K562 (cell line): ENCODE results near the gene MFAP5. TPM values are rescaled to one million over a fixed set of nuclear protein-coding genes. Genes with fewer than 3 reads are reported as not detected.

Experiments used
- GATAD2A ChIP-seq: fragments of 450-650 bp; IDR thresholded peaks from 2 replicates; pipeline ENCODE4 v1.6.1; 2017
- GTF2A2 ChIP-seq: IDR thresholded peaks from 2 replicates; pipeline ENCODE4 v1.6.1; 2016; ENCODE audit warnings: mild to moderate bottlenecking, missing genetic modification characterization, missing compliant biosample characterization
- KLF10 ChIP-seq: fragments of 250-450 bp; sonication (Bioruptor Pico); IDR thresholded peaks from 2 replicates; pipeline ENCODE4 v1.6.1; 2021; ENCODE audit warnings: matching md5 sums
- KLF16 ChIP-seq: IDR thresholded peaks from 2 replicates; pipeline ENCODE4 v1.6.1; 2016; ENCODE audit warnings: antibody characterized with exemption
- REST ChIP-seq, 2 experiments: fragments of 450-650 bp; formaldehyde crosslinking in 1 of 2; IDR thresholded peaks; 2 replicates each; pipeline versions ENCODE4 v1.4.0 to v1.6.1; 2014 to 2020; ENCODE audit warnings: mild to moderate bottlenecking in 2 of 2, borderline replicate concordance in 1 of 2, low read depth in 1 of 2
- SFPQ ChIP-seq: fragments of 200-400 bp; formaldehyde crosslinking; IDR thresholded peaks from 2 replicates; pipeline ENCODE4 v1.6.1; 2017; ENCODE audit warnings: mild to moderate bottlenecking, low read depth, low read length, moderate library complexity
- SMARCA5 ChIP-seq: fragments of 450-650 bp; IDR thresholded peaks from 2 replicates; pipeline ENCODE4 v1.6.1; 2016
- TOE1 ChIP-seq, 2 experiments: fragments of 450-650 bp in 1 of 2; sonication (generic) in 1 of 2; formaldehyde crosslinking in 1 of 2; IDR thresholded peaks; 2 replicates each; pipeline versions ENCODE4 v1.7.1 to v1.8.0; 2016 to 2022; ENCODE audit warnings: borderline replicate concordance in 2 of 2, mild to moderate bottlenecking in 2 of 2, antibody characterized with exemption in 1 of 2, inconsistent platforms in 1 of 2, low read depth in 1 of 2, missing genetic modification reagents in 1 of 2, moderate library complexity in 1 of 2
- UBTF ChIP-seq, 2 experiments: IDR thresholded peaks; 2 replicates each; pipeline ENCODE4 v1.6.1; 2012; ENCODE audit warnings: improper control_type of control experiment in 2 of 2, low read depth in 2 of 2, low read length in 2 of 2, borderline replicate concordance in 1 of 2
- ZNF184 ChIP-seq: sonication (generic); formaldehyde crosslinking; IDR thresholded peaks from 2 replicates; pipeline ENCODE4 v1.5.0; 2020; ENCODE audit warnings: missing genetic modification reagents
- ZNF232 ChIP-seq: sonication (generic); formaldehyde crosslinking; IDR thresholded peaks from 2 replicates; pipeline ENCODE4 v1.8.0; 2022; ENCODE audit warnings: mild to moderate bottlenecking, missing genetic modification reagents
- polyA plus RNA-seq, 8 experiments: library from polyadenylated mRNA; depleted of rRNA in 4 of 8; stranded (reverse) in 5 of 8; unstranded in 3 of 8; fragments of >200 nt; fragmentation: Nextera tagmentation in 2 of 8; fragmentation: Illumina TruSeq in 1 of 8; extraction: Ambion mirVana in 2 of 8; extraction: Trizol in 1 of 8; gene quantifications; 2 replicates each; pipeline versions ENCODE4 v1.2.1 to v1.2.3, GENCODE V29; 2011 to 2014; ENCODE audit warnings: inconsistent platforms in 1 of 8, missing spikeins in 1 of 8
- total RNA-seq, 7 experiments: library from RNA; depleted of rRNA in 6 of 7; stranded (reverse); fragments of >200 nt in 6 of 7; fragmentation: Illumina TruSeq in 2 of 7; extraction: Trizol in 2 of 7; gene quantifications; 2 replicates each; pipeline versions ENCODE4 v1.2.1 to v1.2.3, GENCODE V29; 2011 to 2021; ENCODE audit warnings: low replicate concordance in 1 of 7

MFAP5 gene
- total and polyA plus RNA-seq, 9 of the 15 experiments (the other 6 are each of a cell fraction or from before 2014, with no cell fraction given) = not detected

- TF ChIP-seq SFPQ (no peak), REST (IDR thresholded peaks at IDR 0.05; ENCODE audit: borderline replicate concordance) (peak; percentile 98), REST (CRISPR knock-in tag; IDR thresholded peaks at IDR 0.05; ENCODE audit: low read depth) (no peak), SMARCA5 (no peak), TOE1 (IDR thresholded peaks at IDR 0.05; ENCODE audit: borderline replicate concordance) (no peak), TOE1 (CRISPR knock-in tag; IDR thresholded peaks at IDR 0.05; ENCODE audit: borderline replicate concordance, low read depth) (no peak), KLF16 (peak; percentile 92), KLF10 (no peak), GATAD2A (0 out of 2 replicates have a peak, but pooled peaks have one; percentile 9), ZNF232 (no peak), UBTF (IDR thresholded peaks at IDR 0.05; ENCODE audit: borderline replicate concordance in 1 of 2, low read depth in 2 of 2, low read length in 2 of 2) (no peak), GTF2A2 (tag) (no peak), ZNF184 (CRISPR knock-in tag) (no peak)
Measured at GRCh38 chr12:8692573-8692972, 29.9 kb upstream of the MFAP5 start (continued).
